CD4-positive, alpha-beta T cell treated with Interleukin-4 for 4 hours (primary cell): Measurements from ENCODE around the gene GOLT1A.

Source experiments
- DNase-seq: peaks from one replicate; pipeline ENCODE4 v3.0.0-alpha.2; 2020

The GOLT1A gene

GRCh38 chr1:204153667-204154066 is 60.1 kb downstream of the GOLT1A start:
- DNase-seq: no peak

GRCh38 chr1:204152310-204153044 is 61.3 kb downstream of the GOLT1A start:
- DNase-seq: no peak

- DNase-seq: peak; percentile 39
Observed at GRCh38 chr1:204151552-204152309, 62.1 kb downstream of the GOLT1A start, which contains the start of gene ETNK2. Gene ETNK2 (minus strand): TSS chr1:204152044. CDS start chr1:204151852, 192 bp downstream.

GRCh38 chr1:204150702-204151551 is 62.9 kb downstream of the GOLT1A start:
- DNase-seq: no peak

DNA sequence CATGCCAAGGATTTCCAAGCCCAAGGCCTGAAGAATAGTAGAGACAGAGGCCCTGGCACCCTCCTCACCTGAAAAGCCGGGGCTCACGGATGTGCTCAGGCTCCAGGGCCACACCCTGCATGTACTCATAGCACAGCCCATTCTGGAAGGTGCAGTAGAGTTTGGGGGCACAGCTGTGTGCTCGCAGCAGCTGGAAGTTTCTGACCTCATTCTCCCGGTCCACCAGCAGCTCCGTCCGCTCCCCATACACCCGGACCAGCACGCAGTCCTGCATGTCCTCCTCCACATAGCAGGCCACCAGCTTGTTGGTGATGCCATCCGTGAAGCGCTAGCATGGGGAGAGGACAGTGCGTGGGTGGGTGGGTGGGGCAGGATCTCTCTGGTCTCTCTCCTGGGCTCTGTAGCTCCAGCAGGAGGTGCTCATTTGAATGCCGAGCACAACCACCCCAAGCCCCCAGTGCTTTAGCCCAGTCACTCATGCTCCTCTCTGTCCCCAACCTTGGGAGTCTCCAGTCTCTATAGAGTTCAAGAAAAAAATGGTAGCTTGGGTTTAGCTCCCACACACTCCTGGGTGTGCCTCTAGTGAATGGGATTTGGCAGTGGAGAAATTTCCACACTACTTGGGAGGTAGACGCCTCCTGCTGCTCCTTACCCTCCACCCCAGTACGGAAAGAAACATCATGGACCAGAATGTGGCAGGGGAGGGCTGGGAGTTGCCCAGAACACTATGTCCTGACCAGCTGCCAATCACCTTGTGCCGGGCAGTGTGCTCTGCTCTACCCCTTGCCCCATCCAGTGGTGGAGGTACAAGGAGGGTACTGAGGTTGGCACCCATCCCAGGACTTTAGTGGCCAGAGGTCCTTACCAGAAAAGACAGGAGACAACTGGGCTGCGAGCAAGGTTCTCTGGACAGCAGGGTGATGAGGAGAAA is 63.9 kb downstream of the GOLT1A start:
- no peak for DNase-seq

- DNase-seq: no peak
Observed at GRCh38 chr1:204149107-204149506, 64.7 kb downstream of the GOLT1A start.
